Caco-2 (cell line): ENCODE results near the gene NXPH4. TPM values are rescaled to one million over a fixed set of nuclear protein-coding genes. Genes with fewer than 3 reads are reported as not detected.

ENCODE experiments used
- BruUV-seq: library from RNA; stranded (reverse); fragments of 400-500 nt; replicated peaks from 2 replicates; lab custom pipeline; 2021; lab: Mats Ljungman, UMichigan
- CTCF ChIA-PET: fragments of 300-600 bp; sonication (Branson Sonifier 250); formaldehyde crosslinking; loops from one replicate; lab custom pipeline; 2022; ENCODE audit warnings: antibody characterized with exemption; lab: Charles Lee
- POLR2A ChIA-PET: fragments of 300-600 bp; sonication (Branson Sonifier 250); formaldehyde crosslinking; loops from one replicate; lab custom pipeline; 2022; ENCODE audit warnings: antibody characterized with exemption; lab: Charles Lee
- DNase-seq, 2 experiments: peaks; one replicate each; pipeline versions ENCODE4 v3.0.0 to v3.0.0-alpha.2; 2020 to 2022
- H3K27me3 ChIP-seq: replicated peaks from 2 replicates; pipeline ENCODE4 v1.6.0; 2011; ENCODE audit warnings: low read length; ENCODE audit not compliant: control insufficient read depth, insufficient read depth
- H3K36me3 ChIP-seq: 2 replicates; pipeline ENCODE4 v1.5.1; 2011; ENCODE audit warnings: low read length; ENCODE audit not compliant: control insufficient read depth, insufficient read depth
- H3K4me1 ChIP-seq: fragments of 250-450 bp; sonication (Bioruptor Pico); 2 replicates; pipeline ENCODE4 v1.5.1; 2020; ENCODE audit warnings: mild to moderate bottlenecking
- H3K4me3 ChIP-seq: 2 replicates; pipeline ENCODE4 v1.5.1; 2011; ENCODE audit warnings: low read depth, mild to moderate bottlenecking, control low read depth, low read length
- H3K9me3 ChIP-seq: fragments of 250-450 bp; sonication (Bioruptor Pico); 2 replicates; pipeline ENCODE4 v1.5.1; 2020; ENCODE audit warnings: mild to moderate bottlenecking, moderate library complexity
- H3K27ac Mint-ChIP-seq: one replicate; pipeline ENCODE4 v1.8.0; 2022; ENCODE audit warnings: mixed read lengths; ENCODE audit not compliant: unreplicated experiment
- H3K27me3 Mint-ChIP-seq: one replicate; pipeline ENCODE4 v1.8.0; 2022; ENCODE audit warnings: mixed read lengths; ENCODE audit not compliant: insufficient read depth, unreplicated experiment
- H3K36me3 Mint-ChIP-seq: one replicate; pipeline ENCODE4 v1.8.0; 2022; ENCODE audit warnings: mild to moderate bottlenecking, mixed read lengths; ENCODE audit not compliant: insufficient read depth, unreplicated experiment
- H3K4me1 Mint-ChIP-seq: one replicate; pipeline ENCODE4 v1.8.0; 2022; ENCODE audit warnings: low read depth, mixed read lengths; ENCODE audit not compliant: unreplicated experiment
- H3K4me3 Mint-ChIP-seq: one replicate; pipeline ENCODE4 v1.8.0; 2022; ENCODE audit warnings: mild to moderate bottlenecking, moderate library complexity, mixed read lengths; ENCODE audit not compliant: unreplicated experiment
- H3K9me3 Mint-ChIP-seq: one replicate; pipeline ENCODE4 v1.8.0; 2022; ENCODE audit warnings: mixed read lengths; ENCODE audit not compliant: unreplicated experiment
- CTCF ChIP-seq, 2 experiments: fragments of 200-600 bp in 1 of 2; IDR thresholded peaks; 1 replicate in 1 of 2; 2 replicates in 1 of 2; pipeline versions ENCODE4 v1.5.1 to v1.8.0; 2011 to 2022; ENCODE audit warnings: antibody characterized with exemption in 1 of 2, control low read depth in 1 of 2, inconsistent platforms in 1 of 2, low read depth in 1 of 2, low read length in 1 of 2, mild to moderate bottlenecking in 1 of 2, moderate library complexity in 1 of 2; ENCODE audit not compliant: insufficient read depth in 1 of 2, severe bottlenecking in 1 of 2, unreplicated experiment in 1 of 2
- intact Hi-C: fragments of 100-400 bp; cut with micrococcal nuclease; formaldehyde crosslinking; loops from one replicate; pipeline ENCODE4 v1.10.0; 2022; ENCODE audit not compliant: unreplicated experiment
- total RNA-seq: library from RNA; stranded (reverse); gene quantifications from 2 replicates; pipeline ENCODE4 v1.2.3, GENCODE V29; 2022

NXPH4 gene
- total RNA-seq, 1 experiment from 2014 or later, result 10.0 TPM

- intact Hi-C loops, result no loop called here
- H3K36me3 ChIP-seq, result no peaks in the 10 kb centered on the region; the same call in 1 of the 2 replicates
- Mint-ChIP-seq H3K27ac (no peak overlapping the region), H3K4me1 (no peaks in the 10 kb centered on the region), H3K36me3 (peaks cover 4% of the 10 kb centered on the region), H3K9me3 (no peaks in the 10 kb centered on the region), H3K4me3 (no peak overlapping the region), H3K27me3 (no peaks in the 10 kb centered on the region)
- H3K4me1 ChIP-seq, result no peaks in the 10 kb centered on the region
- CTCF ChIA-PET, result no interaction called here
- DNase-seq, result no peak
- TF ChIP-seq CTCF (IDR thresholded peaks at IDR 0.05; ENCODE audit: insufficient read depth in 1 of 2, low read depth in 1 of 2, low read length in 1 of 2, severe bottlenecking in 1 of 2, unreplicated experiment in 1 of 2), result no peak
- H3K27me3 ChIP-seq, result no peaks in the 10 kb centered on the region
- no peak overlapping the region for H3K4me3 ChIP-seq
- POLR2A ChIA-PET, result interaction anchor here (0.6 kb wide), 1 partner anchor 8 kb away, joined by 3 read pairs; the partner anchor contains the start of gene STAC3
- H3K9me3 ChIP-seq, result no peaks in the 10 kb centered on the region
- BruUV-seq, result no TSS peak
Measured at GRCh38 chr12:57258977-57259970, 42.7 kb downstream of the NXPH4 start.

GRCh38 chr12:57260366-57260765 is 43.8 kb downstream of the NXPH4 start:
- H3K27ac Mint-ChIP-seq, result no peak overlapping the region
- ChIA-PET CTCF (interaction anchor here (1.4 kb wide), 1 partner anchor 192 kb away, joined by 3 read pairs; no protein-coding TSS in a partner anchor), POLR2A (interaction anchor here (0.6 kb wide), 1 partner anchor 9 kb away, joined by 3 read pairs; the partner anchor contains the start of gene STAC3)
- H3K4me3 ChIP-seq, result no peak overlapping the region
- no peaks in the 10 kb centered on the region for H3K9me3 ChIP-seq
- H3K27me3 Mint-ChIP-seq, result no peaks in the 10 kb centered on the region
- no peak overlapping the region for H3K4me3 Mint-ChIP-seq
- intact Hi-C loops, result no loop called here
- no peaks in the 10 kb centered on the region for H3K4me1 Mint-ChIP-seq
- H3K36me3 Mint-ChIP-seq, result peaks cover 4% of the 10 kb centered on the region
- no peak for DNase-seq
- no peaks in the 10 kb centered on the region; the same call in 1 of the 2 replicates for H3K36me3 ChIP-seq
- no TSS peak for BruUV-seq
- H3K4me1 ChIP-seq, result no peaks in the 10 kb centered on the region
- no peak for TF ChIP-seq CTCF (IDR thresholded peaks at IDR 0.05; ENCODE audit: insufficient read depth in 1 of 2, low read depth in 1 of 2, low read length in 1 of 2, severe bottlenecking in 1 of 2, unreplicated experiment in 1 of 2)
- no peaks in the 10 kb centered on the region for H3K27me3 ChIP-seq
- no peaks in the 10 kb centered on the region for H3K9me3 Mint-ChIP-seq

- Histone ChIP-seq H3K36me3 (no peaks in the 10 kb centered on the region; the same call in 1 of the 2 replicates), H3K27me3 (no peaks in the 10 kb centered on the region), H3K4me3 (no peak overlapping the region), H3K4me1 (no peaks in the 10 kb centered on the region), H3K9me3 (no peaks in the 10 kb centered on the region)
- Mint-ChIP-seq H3K9me3 (no peaks in the 10 kb centered on the region), H3K36me3 (no peaks in the 10 kb centered on the region), H3K4me1 (no peaks in the 10 kb centered on the region), H3K4me3 (no peak overlapping the region), H3K27ac (no peak overlapping the region), H3K27me3 (no peaks in the 10 kb centered on the region)
- intact Hi-C loops, result no loop called here
- CTCF ChIA-PET, result interaction anchor here (0.7 to 1.4 kb wide), 3 partner anchors 19 to 291 kb away, joined by 3 to 4 read pairs (median 3); no protein-coding TSS in a partner anchor
- no TSS peak for BruUV-seq
- POLR2A ChIA-PET, result interaction anchor here (0.9 kb wide), 1 partner anchor 32 kb away, joined by 6 read pairs; the partner anchor contains the start of gene SHMT2
- DNase-seq, result no peak
- TF ChIP-seq CTCF (IDR thresholded peaks at IDR 0.05; ENCODE audit: insufficient read depth in 1 of 2, low read depth in 1 of 2, low read length in 1 of 2, severe bottlenecking in 1 of 2, unreplicated experiment in 1 of 2), result no peak
Measured at GRCh38 chr12:57261428-57261865, 44.9 kb downstream of the NXPH4 start.
